ENCODE data around the gene BASP1.

- no peak for TF ChIP-seq CTCF (IDR thresholded peaks at IDR 0.05)
- no peak for TF ChIP-seq POLR2A (IDR thresholded peaks at IDR 0.05)
These were observed 43.6 kb downstream of the BASP1 start for GRCh38 chr5:17261075-17261474.
